HG02852 (cell line): Measurements from ENCODE around the gene GALNT17.
"Not testable (repeated sequence)": the region's sequence is repeated elsewhere in the genome, so short reads cannot be mapped to it uniquely, and the experiment has no call there.

ENCODE experiments used
- ATAC-seq: cut with Tn5 transposase; IDR thresholded peaks from one replicate; pipeline ENCODE4 v1.9.1; 2021; ENCODE audit warnings: mild to moderate bottlenecking, moderate library complexity; ENCODE audit not compliant: unreplicated experiment

The GALNT17 gene

DNA sequence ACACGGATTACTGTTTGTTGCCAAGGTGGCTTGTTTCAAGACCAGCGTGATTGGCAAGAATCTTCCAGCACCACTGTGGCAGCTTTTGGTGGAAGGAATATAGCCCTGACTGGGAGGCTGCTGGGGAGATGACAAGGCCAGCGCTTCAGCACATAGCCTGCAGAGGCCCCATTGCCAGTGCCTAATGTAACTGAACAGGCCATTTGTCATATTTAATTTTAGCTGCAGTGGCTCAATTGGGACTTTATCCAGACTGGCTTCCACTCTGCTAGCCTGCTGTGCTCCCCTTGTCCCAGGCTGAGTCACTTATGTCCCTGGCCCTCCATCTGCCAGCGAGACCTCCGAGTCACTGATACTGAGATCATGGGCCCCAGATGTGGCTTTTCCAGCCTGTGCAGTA, 483.1 kb downstream of the GALNT17 start:
- ATAC-seq: no peak

DNA sequence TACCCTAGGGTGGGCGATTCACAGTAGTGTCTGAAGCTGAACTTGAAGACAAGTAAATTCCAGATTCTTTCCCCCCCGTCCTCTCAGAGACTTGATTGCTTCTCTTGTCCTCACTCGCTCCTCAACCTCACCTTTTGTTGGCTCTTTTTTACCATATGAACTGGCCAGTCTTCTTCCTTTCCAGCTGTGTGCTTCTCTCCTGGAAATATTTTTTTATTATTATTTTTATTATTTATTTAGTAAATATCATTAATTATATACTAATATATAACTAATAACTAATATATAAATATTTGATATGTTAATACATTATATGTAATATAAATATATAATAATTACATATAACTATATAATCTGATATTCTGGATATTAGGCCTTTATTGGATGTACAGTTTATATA, 484.3 kb downstream of the GALNT17 start:
- ATAC-seq: no peak

GRCh38 chr7:71618278-71618677, 486.3 kb downstream of the GALNT17 start:
- ATAC-seq: no peak

- no peak for ATAC-seq
Observed at GRCh38 chr7:71625545-71625944, 493.6 kb downstream of the GALNT17 start.

DNA sequence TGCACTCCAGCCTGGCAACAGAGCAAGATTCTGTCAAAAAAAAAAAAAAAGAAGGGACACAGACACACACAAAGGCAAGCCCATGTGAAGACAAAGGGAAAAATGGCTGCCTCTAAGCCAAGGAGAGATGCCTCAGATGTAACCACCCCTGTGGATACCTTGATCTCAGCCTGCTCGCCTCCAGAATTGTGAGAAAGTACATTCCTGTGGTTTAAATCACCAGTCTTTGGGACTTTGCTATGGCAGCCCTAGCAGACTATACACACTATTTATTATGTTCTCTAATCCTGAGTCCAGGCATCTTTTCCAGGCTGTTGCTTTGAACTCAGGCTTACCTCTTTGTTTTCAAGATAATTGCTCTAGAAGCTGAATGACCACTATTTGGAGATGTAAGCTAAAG, 494.3 kb downstream of the GALNT17 start:
- no peak for ATAC-seq

DNA sequence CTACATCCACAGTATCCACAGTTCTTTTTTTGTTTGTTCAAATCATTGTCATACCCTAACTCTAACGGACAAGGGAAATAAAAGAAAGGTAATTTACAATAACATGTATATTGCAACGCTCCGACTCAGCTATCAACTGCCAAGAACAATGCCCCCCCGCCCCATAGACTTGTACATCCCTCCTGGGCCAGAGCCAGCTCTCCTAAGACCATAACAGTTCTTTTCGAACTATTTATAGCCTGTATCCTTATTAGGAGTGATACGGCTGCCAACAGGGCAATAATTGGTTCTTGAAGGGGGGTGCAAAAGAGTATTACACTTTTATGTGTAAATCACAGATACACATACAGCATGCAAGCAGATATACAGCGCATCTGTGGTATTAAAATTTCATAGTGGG, 495.7 kb downstream of the GALNT17 start:
- ATAC-seq: no peak

DNA sequence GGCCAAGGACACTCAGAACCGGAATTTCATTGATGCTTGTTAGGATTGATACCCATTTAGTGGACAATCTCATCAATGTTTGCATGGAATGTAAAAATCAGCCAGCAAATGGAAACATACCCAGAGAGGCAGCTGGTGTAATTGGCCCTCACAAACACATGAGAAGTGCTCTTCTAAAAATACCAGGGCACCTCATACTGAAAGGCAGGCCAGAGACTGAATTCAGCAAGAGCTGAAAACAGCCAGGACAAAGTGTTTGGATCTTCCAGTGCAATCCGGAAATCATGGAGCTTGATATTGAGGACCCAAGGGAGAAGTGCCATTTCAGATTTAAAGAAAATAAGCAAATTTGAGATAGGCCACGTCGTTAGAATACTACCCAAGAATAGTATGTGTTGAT, 498.6 kb downstream of the GALNT17 start:
- ATAC-seq: no peak

DNA sequence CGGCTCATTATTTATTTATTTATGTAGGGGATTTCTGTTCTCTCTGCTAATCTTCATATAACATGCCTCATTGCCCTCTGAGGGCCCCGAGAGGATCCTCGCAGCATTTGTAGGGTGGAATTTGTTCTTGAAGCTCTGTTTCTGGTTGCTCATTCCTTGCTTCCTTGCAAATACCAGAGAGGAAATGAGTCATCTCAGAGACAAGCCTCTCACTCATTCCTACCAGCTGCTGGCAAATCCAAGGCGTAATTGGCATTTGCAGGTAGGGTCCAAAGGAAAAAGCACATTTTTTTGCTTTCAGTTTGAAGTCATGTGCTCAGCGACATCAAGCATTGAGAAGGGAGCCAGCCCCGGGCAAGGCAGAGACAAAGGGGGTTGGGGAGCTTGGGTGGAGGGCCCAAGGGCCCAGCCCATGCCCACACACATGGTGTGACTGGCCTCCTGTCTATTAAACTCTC, 501.6 kb downstream of the GALNT17 start:
- no peak for ATAC-seq

DNA sequence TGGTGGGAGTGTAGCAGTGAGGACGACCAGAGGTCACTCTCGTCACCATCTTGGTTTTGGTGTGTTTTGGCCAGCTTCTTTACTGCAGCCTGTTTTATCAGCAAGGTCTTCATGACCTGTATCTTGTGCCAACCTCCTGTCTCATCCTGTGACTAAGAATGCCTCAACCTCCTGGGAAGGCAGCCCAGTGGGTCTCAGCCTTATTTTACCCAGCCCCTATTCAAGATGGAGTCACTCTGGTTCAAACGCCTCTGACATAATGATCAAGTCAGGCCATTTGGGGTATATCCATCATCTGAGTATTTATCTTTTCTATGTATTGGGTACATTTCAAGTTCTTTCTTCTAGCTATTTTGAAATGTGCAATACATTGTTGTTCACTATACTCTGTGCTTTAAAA, 503.9 kb downstream of the GALNT17 start:
- not testable (repeated sequence) for ATAC-seq

DNA sequence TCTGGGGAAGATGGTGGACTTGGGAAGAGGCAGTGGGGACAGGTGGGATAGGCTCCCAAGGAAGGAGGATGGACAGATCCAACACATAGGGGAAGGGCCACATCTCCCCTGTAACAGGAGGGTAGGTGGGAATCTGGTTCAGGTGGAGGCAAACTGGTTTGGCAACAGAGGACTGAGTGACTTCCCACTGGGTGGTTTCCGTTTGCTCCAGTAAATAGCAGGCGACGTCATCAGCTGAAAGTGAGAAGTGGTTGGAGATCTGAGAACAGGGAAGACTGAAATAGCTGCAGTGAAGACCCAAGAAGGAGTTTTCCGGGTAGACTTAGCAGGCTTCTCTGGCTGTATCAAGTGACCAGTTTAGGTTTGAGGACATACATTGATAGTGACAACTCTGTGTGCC, 504.4 kb downstream of the GALNT17 start:
- ATAC-seq: no peak

DNA sequence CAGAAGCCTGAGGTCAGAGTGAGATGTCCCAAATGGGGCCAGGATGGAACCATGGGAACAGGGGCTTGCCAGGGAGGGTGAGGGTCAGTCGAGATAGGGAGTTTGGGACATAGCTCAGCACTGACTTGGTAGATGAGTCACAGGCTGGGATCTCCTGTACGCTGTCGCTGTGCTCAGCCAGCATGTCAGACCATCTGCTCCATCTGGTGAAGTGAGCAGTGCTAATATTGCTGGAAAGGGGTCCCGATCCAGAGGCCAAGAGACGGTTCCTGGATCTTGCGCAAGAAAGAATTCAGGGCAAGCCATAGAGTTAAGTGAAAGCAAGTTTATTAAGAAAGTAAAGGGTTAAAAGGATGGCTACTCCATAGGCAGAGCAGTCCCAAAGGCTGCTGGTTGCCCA, 505.6 kb downstream of the GALNT17 start:
- ATAC-seq: no peak

DNA sequence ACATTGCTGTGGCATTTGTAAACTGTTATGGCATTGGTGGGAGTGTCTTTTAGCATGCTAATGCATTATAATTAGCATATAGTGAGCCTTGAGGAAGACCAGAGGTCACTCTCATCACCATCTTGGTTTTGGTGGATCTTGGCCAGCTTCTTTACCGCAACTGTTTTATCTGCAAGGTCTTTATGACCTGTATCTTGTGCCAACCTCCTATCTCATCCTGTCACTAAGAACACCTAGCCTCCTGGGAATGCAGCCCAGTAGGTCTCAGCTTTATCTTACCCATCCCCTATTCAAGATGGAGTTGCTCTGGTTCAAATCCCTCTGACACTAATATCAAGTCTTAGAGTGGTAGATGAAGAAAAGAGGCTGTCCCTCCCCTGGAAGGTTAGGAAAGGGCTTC, 506.2 kb downstream of the GALNT17 start:
- ATAC-seq: no peak

DNA sequence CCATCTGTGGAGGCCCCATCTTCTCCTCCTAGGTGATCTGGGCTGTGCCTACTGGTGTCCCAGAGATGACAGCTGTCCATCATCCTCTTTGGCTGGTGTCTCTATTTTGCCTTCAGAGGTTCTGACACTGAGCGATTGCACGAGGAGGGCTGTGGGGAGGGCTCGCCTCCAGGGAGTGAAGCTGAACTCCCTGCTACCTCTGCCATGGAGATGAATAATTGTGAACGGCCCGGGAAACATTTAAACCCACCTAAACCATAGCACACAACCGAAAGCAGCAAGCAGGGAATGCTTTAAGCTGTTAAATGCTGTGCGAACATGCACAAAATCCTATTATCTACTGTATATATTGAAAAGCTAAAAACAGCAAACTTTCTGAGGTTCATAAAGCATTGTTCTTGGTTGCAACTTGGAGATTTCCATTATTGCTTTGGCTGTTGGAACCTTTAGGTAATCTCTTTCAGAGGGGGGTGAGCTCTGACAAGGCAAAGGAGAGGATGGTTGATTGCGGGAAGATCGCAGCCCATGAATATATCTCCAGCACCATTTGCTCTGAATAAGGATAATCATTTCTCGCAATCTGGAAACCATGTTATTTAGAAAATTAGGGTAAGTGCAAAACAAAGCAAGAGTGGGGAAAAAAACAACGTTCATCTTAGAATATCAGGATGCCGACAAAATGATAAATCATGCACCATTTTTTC, 507.6 kb downstream of the GALNT17 start:
- no peak for ATAC-seq

GRCh38 chr7:71643031-71643430, 511.1 kb downstream of the GALNT17 start:
- ATAC-seq: not testable (repeated sequence)

- ATAC-seq: no peak
Observed at GRCh38 chr7:71645836-71646235, 513.9 kb downstream of the GALNT17 start.

DNA sequence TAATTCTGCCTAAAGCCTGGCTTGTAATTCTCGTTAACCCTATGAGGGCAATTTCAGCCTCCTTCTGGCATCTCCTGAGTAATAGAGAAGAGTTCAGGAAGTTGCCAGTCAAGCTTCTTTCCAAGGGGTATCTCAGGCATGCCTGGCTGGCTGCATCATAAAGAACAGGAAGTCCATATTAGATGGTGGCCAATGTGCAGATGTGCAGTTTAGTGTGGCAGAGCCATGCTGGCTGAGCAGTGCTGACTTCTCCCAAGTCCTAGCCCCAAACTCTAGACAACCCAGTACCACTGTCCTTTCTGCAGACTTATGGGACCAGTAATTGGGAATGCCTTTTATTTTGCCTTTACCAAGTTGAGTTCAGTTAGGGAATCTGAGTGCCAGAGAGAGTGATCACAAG, 517.9 kb downstream of the GALNT17 start:
- no peak for ATAC-seq

DNA sequence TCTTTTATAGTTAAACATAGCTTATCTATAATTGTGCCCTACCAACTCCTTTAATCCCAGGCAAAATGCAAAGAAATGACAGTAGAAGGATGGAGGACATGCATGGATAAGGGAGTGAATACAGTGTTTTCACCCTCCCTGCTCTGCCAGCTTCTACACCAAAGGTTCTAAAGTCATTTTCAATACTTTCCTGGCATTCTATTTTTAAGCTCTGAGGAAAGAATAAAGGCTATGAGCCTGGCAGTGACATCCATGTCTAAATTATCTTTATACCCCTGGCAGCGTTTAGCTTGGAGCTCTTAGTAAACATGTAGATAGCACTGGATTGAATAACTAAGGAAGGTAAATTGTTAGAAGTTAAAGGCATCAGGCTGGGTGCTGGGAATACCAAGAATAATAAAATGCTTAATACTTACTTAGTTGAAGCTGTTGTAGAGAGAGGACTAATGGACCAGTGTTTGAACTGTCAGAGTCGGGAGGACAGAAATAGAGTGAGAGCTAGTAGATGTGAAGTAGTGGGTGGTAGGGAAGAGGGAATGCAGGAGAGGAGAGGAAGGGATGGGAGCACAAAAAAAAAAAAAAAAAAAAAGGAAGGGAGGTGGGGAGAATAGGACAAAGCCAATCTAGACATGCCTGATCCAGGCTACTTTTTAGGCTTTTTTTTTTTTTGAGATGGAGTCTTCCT, 518.9 kb downstream of the GALNT17 start:
- no peak for ATAC-seq

DNA sequence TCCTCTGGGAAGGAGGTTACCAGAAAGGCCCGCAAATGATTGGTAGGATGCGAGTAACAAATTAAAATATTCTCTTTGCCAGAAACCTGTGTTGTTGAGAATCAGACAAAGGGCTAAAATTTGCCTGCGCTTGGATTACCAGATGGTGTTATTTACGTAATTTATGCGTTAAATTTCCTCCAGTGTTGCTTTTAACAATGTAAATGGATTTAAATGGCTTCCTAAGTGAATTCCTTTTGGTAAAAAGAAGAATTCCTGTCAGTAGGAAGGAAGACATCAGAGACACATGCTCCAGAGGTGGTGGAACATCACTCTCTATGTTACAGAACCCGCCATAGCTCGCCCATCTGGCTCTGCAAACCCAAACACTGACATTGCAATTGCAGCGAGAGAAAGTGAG, 520.6 kb downstream of the GALNT17 start:
- no peak for ATAC-seq

DNA sequence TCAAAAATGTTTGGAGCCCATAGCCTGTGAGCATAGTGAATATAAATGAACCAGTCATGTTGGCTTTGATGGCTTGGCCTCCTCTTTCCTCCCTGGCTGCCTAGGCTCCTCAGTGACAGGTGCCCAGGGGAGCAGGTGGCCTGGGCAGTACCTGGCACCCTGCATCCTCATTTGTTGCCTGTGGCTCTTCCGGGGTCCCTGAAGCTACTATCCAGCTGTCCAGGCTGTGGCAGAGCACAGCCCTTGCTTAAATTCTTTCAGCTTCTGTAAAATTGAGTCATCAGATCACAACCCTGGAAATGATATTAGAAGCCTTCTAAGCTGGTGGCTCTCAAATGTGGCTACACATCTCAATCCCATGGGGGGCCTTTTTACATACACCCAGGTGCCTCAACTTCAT, 525.4 kb downstream of the GALNT17 start:
- ATAC-seq: no peak

- no peak for ATAC-seq
Observed at GRCh38 chr7:71659622-71660021, 527.7 kb downstream of the GALNT17 start.

DNA sequence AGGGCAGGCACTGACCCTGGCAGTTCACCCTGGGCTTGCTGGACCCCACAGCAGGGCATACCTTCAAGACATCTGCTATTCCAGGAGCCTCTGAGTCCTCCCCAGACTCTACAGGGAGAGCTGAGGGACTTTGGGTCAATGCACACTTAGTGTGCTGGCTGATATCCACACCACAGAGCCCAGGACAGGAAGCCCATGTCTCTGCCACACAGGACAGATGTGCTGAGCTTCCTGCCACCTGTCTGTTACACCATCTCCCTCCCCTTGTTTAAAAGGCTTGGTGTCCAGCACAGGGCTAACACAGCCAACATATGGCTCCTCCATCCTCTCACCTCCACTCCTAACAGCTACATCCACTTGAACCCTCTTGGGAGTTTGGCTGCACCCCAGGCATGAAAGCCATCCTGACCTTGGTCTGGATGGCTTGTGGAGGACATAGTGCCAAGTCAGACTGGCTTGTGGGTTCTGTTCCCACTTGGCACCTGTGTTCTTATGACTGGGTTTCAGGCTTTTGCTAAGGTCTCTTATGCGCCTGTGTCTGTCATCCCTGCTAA, 529.8 kb downstream of the GALNT17 start:
- ATAC-seq: no peak

DNA sequence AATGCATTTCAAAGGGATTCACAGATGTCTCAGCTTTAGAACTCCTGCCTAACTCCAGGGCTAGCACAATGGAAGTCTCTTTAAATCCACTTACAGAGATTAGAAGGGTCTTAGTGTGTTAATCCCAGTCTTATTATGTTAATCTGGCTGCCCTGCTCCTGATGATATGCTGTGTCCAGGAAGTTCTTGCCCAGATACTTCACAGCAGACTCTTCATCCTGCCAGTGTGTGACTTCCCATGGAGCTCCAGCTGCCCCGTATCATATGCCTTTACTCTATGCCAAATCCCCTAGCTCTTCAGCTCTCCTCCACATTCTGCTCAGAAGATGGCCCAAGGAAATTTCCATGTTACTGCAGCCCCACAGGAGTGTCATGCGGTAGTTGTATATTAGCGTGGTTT, 533.8 kb downstream of the GALNT17 start:
- no peak for ATAC-seq
